ENCODE results near the gene ULBP1.
"Not testable (repeated sequence)": the region's sequence is repeated elsewhere in the genome, so short reads cannot be mapped to it uniquely, and the experiment has no call there.

ULBP1 gene

DNA sequence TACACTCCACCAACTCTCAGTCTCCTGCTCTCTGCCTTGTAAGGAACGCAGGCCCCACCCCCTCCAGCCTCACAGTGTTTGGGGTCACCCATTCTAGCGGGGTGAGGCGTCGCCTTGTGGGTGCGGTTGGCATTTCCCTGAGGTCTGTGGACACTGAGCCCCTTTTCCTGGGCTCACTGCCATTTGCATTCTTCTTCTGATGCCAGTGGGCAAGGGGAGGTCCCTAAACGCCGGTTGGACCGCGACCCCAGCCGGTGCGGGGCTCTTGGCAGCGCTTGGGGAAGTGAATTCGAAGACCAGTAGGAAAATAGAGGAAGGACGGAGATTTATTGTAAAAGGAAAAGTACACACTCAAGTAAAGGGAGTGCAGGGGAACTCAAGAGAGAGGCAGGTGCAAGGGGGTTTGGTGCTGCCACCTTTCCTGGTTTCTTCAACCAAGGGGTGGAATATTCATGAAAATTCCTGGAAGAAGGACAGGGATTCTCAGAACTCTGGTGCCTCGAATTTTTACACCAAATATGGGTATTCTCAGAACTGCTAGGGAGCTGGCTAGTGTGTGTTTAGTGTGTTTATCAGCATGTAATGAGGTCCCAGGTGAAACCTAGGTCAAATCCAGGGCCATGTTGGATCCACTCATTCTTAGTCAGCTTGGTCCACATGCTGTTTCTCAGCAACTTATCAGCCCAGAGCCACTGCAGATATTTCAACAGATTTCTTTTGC, 51.7 kb downstream of the ULBP1 start:
- not testable (repeated sequence) for H3K56ac ChIP-seq (ENCODE audit: low read length); H3K23ac ChIP-seq (ENCODE audit: low read length); H3K27ac ChIP-seq (ENCODE audit: low read depth, low read length); H3K4me3 ChIP-seq (ENCODE audit: low read length); H2BK120ac ChIP-seq (ENCODE audit: low read depth, low read length); H2BK5ac ChIP-seq (ENCODE audit: low read length); H3K4me2 ChIP-seq (ENCODE audit: low read length); H3K18ac ChIP-seq (ENCODE audit: low read length); H2BK15ac ChIP-seq (replicated peaks; ENCODE audit: low read depth); H3K36me3 ChIP-seq (ENCODE audit: control insufficient read depth, insufficient read depth, low read length); H3K4ac ChIP-seq (ENCODE audit: low read depth, low read length); H4K5ac ChIP-seq (ENCODE audit: low read length); DNase-seq; H4K8ac ChIP-seq (ENCODE audit: low read depth, low read length); H3K9ac ChIP-seq (ENCODE audit: low read length); H3K79me2 ChIP-seq (ENCODE audit: control insufficient read depth, insufficient read depth, low read length); H2AK5ac ChIP-seq (ENCODE audit: low read length); H3K4me1 ChIP-seq (ENCODE audit: control insufficient read depth, low read depth, low read length); H3K79me1 ChIP-seq (ENCODE audit: low read length)
- WGBS (ENCODE audit: extremely low coverage, insufficient coverage, low lambda C conversion rate), result no CpG with 5 or more reads among the region's 15 CpGs
- H3K27me3 ChIP-seq (ENCODE audit: insufficient read depth, low read length, poor library complexity), result peaks cover 17% of the 10 kb centered on the region

DNA sequence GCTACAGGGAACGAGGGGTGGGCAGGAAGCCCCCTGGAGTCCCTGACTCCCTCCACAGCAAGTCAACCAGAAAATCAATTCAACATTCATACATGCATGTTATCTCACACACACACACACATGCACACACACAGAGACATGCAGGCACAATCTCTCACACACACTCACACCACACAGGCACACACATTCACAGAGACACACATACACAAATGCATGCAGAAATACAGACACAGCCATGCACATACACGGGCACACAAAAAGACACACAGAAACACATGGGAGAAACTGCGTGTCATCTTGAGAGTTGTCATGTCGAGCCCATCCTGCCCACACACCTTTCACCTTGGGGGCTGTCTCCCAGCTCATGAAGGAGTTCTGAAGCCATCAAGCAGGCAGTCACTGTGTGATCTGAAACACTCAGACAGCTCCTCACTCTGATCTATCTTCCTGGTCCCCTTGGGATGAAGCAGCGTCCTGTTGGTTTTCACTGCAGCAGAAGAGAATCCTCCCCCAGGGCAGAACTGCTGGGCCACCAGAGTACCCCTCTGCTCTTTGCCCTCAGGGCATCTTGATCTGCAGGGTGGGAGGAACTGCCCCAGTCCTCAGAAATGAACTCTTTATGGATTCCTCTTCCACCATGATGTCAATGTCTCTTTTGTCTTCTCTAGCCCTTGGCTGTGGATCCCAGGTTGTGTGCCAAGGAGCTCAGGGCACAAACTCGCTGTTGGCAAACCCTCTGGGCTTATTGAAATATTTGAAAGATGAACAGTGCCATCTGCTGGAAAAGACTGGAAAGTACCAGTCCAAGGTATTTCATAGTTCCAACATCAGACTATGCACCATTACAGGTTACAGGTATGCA, 52.8 kb downstream of the ULBP1 start:
- no peaks in the 10 kb centered on the region for H3K79me1 ChIP-seq (ENCODE audit: low read length)
- no CpG with 5 or more reads among the region's 6 CpGs for WGBS (ENCODE audit: extremely low coverage, insufficient coverage, low lambda C conversion rate)
- no peak overlapping the region for H3K18ac ChIP-seq (ENCODE audit: low read length)
- no peak overlapping the region for H2AK5ac ChIP-seq (ENCODE audit: low read length)
- H3K23ac ChIP-seq (ENCODE audit: low read length), result no peak overlapping the region
- no peaks in the 10 kb centered on the region for H3K36me3 ChIP-seq (ENCODE audit: control insufficient read depth, insufficient read depth, low read length)
- no peak overlapping the region for H2BK15ac ChIP-seq (replicated peaks; ENCODE audit: low read depth)
- no peak overlapping the region for H3K9ac ChIP-seq (ENCODE audit: low read length)
- H3K4me3 ChIP-seq (ENCODE audit: low read length), result no peak overlapping the region
- H3K27me3 ChIP-seq (ENCODE audit: insufficient read depth, low read length, poor library complexity), result peaks cover 15% of the 10 kb centered on the region
- no peak overlapping the region for H3K56ac ChIP-seq (ENCODE audit: low read length)
- DNase-seq, result peak; percentile 60
- no peak overlapping the region for H3K4me2 ChIP-seq (ENCODE audit: low read length)
- no peak overlapping the region for H4K5ac ChIP-seq (ENCODE audit: low read length)
- H3K27ac ChIP-seq (ENCODE audit: low read depth, low read length), result no peak overlapping the region
- no peak overlapping the region for H2BK5ac ChIP-seq (ENCODE audit: low read length)
- H2BK120ac ChIP-seq (ENCODE audit: low read depth, low read length), result no peak overlapping the region
- no peaks in the 10 kb centered on the region for H3K79me2 ChIP-seq (ENCODE audit: control insufficient read depth, insufficient read depth, low read length)
- H4K8ac ChIP-seq (ENCODE audit: low read depth, low read length), result no peak overlapping the region
- no peak overlapping the region for H3K4ac ChIP-seq (ENCODE audit: low read depth, low read length)
- no peaks in the 10 kb centered on the region for H3K4me1 ChIP-seq (ENCODE audit: control insufficient read depth, low read depth, low read length)

DNA sequence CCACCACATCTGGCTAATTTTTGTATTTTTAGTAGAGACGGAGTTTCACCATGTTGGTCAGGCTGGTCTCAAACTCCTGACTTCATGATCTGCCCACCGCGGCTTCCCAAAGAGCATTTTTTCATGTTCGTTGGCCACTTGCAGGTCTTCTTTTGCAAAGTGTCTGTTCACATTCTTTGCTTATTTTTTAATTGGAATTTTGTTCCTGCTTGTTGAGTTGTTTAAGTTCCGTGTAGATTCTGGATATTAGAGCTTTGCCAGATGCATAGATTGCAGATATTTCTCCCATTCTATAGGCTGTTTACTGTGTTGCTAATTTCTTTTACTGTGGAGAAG, 53.4 kb downstream of the ULBP1 start:
- H4K8ac ChIP-seq (ENCODE audit: low read depth, low read length); H2BK15ac ChIP-seq (replicated peaks; ENCODE audit: low read depth): not testable (repeated sequence)
- no CpG with 5 or more reads among the region's 5 CpGs for WGBS (ENCODE audit: extremely low coverage, insufficient coverage, low lambda C conversion rate)

DNA sequence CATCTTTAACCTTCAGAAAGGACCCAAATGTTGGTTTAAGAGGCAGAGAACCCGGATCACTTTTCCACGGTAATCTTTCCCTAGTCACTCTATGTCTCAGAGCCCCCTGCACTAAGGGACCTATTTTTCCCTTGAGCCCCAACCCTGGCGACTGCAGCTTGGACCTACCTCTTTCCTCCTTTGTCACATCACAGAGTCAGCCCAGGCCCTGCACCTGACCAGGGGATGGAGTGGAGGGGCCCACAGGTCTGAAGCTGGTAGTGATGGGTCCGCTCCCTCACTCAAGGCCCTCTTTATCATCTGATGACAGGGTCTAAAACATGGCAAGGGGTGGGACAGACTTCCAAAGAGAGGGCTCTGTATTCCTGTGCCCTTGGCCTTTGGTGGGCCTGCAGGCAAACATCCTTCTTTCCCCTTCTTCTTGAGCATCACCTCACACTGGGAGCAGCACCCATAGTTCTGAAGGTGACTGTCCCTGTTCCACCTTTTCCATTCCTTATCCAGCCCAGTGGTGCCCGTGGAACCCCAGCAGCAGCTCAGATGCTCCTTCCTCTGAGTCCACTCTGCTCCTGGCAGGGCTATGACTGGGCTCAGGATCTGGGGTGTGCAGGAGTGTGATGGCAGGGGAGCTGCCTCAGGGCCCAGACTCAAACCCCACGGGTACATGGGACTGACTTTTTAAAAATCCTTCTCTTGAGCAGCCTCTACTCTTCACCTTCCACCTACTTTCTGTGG, 55.3 kb downstream of the ULBP1 start:
- Histone ChIP-seq H2AK5ac (ENCODE audit: low read length) (no peak overlapping the region), H3K18ac (ENCODE audit: low read length) (no peak overlapping the region), H2BK15ac (replicated peaks; ENCODE audit: low read depth) (no peak overlapping the region), H2BK120ac (ENCODE audit: low read depth, low read length) (no peak overlapping the region), H3K4me2 (ENCODE audit: low read length) (no peak overlapping the region), H3K36me3 (ENCODE audit: control insufficient read depth, insufficient read depth, low read length) (no peaks in the 10 kb centered on the region), H3K4me3 (ENCODE audit: low read length) (no peak overlapping the region), H4K8ac (ENCODE audit: low read depth, low read length) (no peak overlapping the region), H3K79me2 (ENCODE audit: control insufficient read depth, insufficient read depth, low read length) (no peaks in the 10 kb centered on the region), H3K4ac (ENCODE audit: low read depth, low read length) (no peak overlapping the region), H4K5ac (ENCODE audit: low read length) (no peak overlapping the region), H3K4me1 (ENCODE audit: control insufficient read depth, low read depth, low read length) (no peaks in the 10 kb centered on the region), H3K79me1 (ENCODE audit: low read length) (no peaks in the 10 kb centered on the region), H3K23ac (ENCODE audit: low read length) (no peak overlapping the region), H3K27me3 (ENCODE audit: insufficient read depth, low read length, poor library complexity) (peaks cover 5% of the 10 kb centered on the region), H3K9ac (ENCODE audit: low read length) (no peak overlapping the region), H2BK5ac (ENCODE audit: low read length) (no peak overlapping the region), H3K56ac (ENCODE audit: low read length) (no peak overlapping the region), H3K27ac (ENCODE audit: low read depth, low read length) (no peak overlapping the region)
- no peak for DNase-seq
- no CpG with 5 or more reads among the region's 6 CpGs for WGBS (ENCODE audit: extremely low coverage, insufficient coverage, low lambda C conversion rate)

More for the DNA sequence above, 53.4 kb downstream of the ULBP1 start:
- peaks cover 15% of the 10 kb centered on the region for H3K27me3 ChIP-seq (ENCODE audit: insufficient read depth, low read length, poor library complexity)
- H3K4me1 ChIP-seq (ENCODE audit: control insufficient read depth, low read depth, low read length); H3K79me2 ChIP-seq (ENCODE audit: control insufficient read depth, insufficient read depth, low read length); H3K4ac ChIP-seq (ENCODE audit: low read depth, low read length); H3K36me3 ChIP-seq (ENCODE audit: control insufficient read depth, insufficient read depth, low read length); H3K4me2 ChIP-seq (ENCODE audit: low read length); H3K79me1 ChIP-seq (ENCODE audit: low read length); H3K27ac ChIP-seq (ENCODE audit: low read depth, low read length); H2AK5ac ChIP-seq (ENCODE audit: low read length); H2BK120ac ChIP-seq (ENCODE audit: low read depth, low read length); H3K23ac ChIP-seq (ENCODE audit: low read length); H2BK5ac ChIP-seq (ENCODE audit: low read length); H4K5ac ChIP-seq (ENCODE audit: low read length); H3K56ac ChIP-seq (ENCODE audit: low read length); H3K9ac ChIP-seq (ENCODE audit: low read length); DNase-seq; H3K4me3 ChIP-seq (ENCODE audit: low read length); H3K18ac ChIP-seq (ENCODE audit: low read length): not testable (repeated sequence)

DNA sequence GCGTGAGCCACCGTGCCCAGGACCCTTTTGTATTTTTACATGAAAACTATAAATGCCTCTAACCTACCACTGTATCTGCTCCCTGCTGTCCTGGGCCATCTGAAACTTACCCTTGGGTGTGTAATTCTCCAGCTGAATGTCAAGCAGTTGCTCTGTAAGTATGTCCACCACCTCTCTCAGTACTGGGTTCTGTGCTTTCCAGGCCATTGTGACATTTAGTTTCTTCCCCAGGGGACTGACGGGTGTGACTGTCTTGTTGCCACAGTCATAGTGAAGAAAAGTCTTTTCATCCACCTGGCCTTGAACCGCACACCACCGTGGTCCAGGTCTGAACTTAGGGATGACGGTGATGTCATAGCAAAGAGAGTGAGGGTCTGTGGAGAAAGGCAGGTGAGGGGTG, 58.1 kb downstream of the ULBP1 start:
- not testable (repeated sequence) for H2AK5ac ChIP-seq (ENCODE audit: low read length); H3K18ac ChIP-seq (ENCODE audit: low read length); H3K79me1 ChIP-seq (ENCODE audit: low read length); H3K4me2 ChIP-seq (ENCODE audit: low read length); H2BK5ac ChIP-seq (ENCODE audit: low read length); H3K56ac ChIP-seq (ENCODE audit: low read length); H4K8ac ChIP-seq (ENCODE audit: low read depth, low read length); H3K27ac ChIP-seq (ENCODE audit: low read depth, low read length); DNase-seq; H2BK15ac ChIP-seq (replicated peaks; ENCODE audit: low read depth); H3K36me3 ChIP-seq (ENCODE audit: control insufficient read depth, insufficient read depth, low read length); H3K9ac ChIP-seq (ENCODE audit: low read length); H3K27me3 ChIP-seq (ENCODE audit: insufficient read depth, low read length, poor library complexity); H2BK120ac ChIP-seq (ENCODE audit: low read depth, low read length); H3K23ac ChIP-seq (ENCODE audit: low read length); H3K4me1 ChIP-seq (ENCODE audit: control insufficient read depth, low read depth, low read length); H3K4ac ChIP-seq (ENCODE audit: low read depth, low read length); H4K5ac ChIP-seq (ENCODE audit: low read length); H3K79me2 ChIP-seq (ENCODE audit: control insufficient read depth, insufficient read depth, low read length); H3K4me3 ChIP-seq (ENCODE audit: low read length)
- WGBS (ENCODE audit: extremely low coverage, insufficient coverage, low lambda C conversion rate), result no CpG with 5 or more reads among the region's 6 CpGs

All from mesendoderm (in vitro differentiated cells).